Lower leg skin (tissue), 4 donors: ENCODE measurements around the gene PASK. TPM values are rescaled to one million over a fixed set of nuclear protein-coding genes. Genes with fewer than 3 reads are reported as not detected.

ENCODE experiments used
- DNase-seq, 2 donors: peaks; one replicate each; pipeline ENCODE4 v3.0.0-alpha.2; 2019; ENCODE audit warnings: low spot score in 2 of 2
- H3K4me3 ChIP-seq: fragments of 200-600 bp; sonication (generic); 2 replicates; pipeline ENCODE4 v1.5.1; 2017; ENCODE audit warnings: mild to moderate bottlenecking, low read depth; ENCODE audit not compliant: poor library complexity, severe bottlenecking
- POLR2A ChIP-seq, 2 donors: fragments of 450-650 bp; IDR thresholded peaks; one replicate each; pipeline ENCODE4 v1.6.1; 2016 to 2017; ENCODE audit warnings: antibody characterized with exemption in 2 of 2, mild to moderate bottlenecking in 1 of 2, moderate library complexity in 1 of 2
- WGBS, 2 donors: methylation state at CpG; one replicate each; pipeline ENCODE4 v1.1.5; 2018; 5-methylcytosine and 5-hydroxymethylcytosine counted together
- intact Hi-C: fragments of 100-400 bp; cut with DNase I; formaldehyde crosslinking; loops from one replicate; pipeline ENCODE4 v1.15.0; 2023; ENCODE audit warnings: low total_unique reads
- total RNA-seq, 4 donors: library from RNA; depleted of rRNA; stranded (reverse); fragments of >200 nt; gene quantifications; one replicate each; pipeline ENCODE4 v1.1.0, GENCODE V29; 2016
- TF ChIP-seq, protein P1 (sequence below), 3 donors: fragments of 450-650 bp; IDR thresholded peaks; one replicate each; pipeline ENCODE4 v1.5.1; 2016; ENCODE audit warnings: antibody characterized with exemption in 3 of 3, mild to moderate bottlenecking in 3 of 3, moderate library complexity in 2 of 3

Gene PASK
- total RNA-seq, 4 donors from 2014 or later, result 4.8 to 11.9 (median 6.5) TPM

DNA sequence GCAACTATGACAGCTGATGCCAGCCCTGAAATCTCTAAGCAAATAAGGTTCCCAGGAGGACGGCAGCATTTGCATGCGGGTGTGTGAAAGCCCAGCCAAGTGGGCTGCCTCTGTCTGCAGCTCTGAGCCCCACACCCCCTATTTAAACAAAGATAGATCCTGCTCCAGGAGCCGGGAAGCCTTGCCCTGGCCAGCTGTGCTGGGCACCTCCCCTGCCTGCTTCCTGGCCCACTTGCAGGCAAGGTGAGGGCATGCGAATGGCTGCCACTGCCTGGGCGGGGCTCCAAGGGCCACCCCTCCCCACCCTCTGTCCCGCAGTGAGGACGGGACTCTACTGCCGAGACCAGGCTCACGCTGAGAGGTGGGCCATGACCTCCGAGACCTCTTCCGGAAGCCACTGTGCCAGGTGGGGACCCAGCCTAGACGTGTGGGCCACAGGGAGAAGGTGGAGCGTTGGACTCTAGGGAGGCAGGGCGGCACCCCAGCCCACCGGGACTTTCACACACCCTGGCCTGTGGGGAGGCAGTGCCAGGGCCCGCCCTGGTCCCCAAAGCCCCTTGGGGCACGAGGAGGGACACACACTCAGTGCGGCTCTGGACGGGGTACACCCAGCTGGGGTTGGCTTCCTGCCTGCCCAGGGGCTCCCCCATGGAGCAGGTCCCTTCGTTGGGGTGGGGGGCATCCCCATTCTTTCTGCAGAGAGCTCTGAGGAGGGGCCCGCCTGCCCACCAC, 39.3 kb upstream of the PASK start, which contains the start of gene ANO7:
TSS of gene ANO7 (plus strand) at position 317 of the 732 bp plus-strand sequence. CDS start 1,387 bp downstream, outside the sequence.
- DNase-seq, result no peak
- intact Hi-C loops, result no loop called here
- no peak within 1 kb of the TSS for H3K4me3 ChIP-seq
- TF ChIP-seq POLR2A (IDR thresholded peaks at IDR 0.05), result no peak
- TF ChIP-seq, protein P1, sequence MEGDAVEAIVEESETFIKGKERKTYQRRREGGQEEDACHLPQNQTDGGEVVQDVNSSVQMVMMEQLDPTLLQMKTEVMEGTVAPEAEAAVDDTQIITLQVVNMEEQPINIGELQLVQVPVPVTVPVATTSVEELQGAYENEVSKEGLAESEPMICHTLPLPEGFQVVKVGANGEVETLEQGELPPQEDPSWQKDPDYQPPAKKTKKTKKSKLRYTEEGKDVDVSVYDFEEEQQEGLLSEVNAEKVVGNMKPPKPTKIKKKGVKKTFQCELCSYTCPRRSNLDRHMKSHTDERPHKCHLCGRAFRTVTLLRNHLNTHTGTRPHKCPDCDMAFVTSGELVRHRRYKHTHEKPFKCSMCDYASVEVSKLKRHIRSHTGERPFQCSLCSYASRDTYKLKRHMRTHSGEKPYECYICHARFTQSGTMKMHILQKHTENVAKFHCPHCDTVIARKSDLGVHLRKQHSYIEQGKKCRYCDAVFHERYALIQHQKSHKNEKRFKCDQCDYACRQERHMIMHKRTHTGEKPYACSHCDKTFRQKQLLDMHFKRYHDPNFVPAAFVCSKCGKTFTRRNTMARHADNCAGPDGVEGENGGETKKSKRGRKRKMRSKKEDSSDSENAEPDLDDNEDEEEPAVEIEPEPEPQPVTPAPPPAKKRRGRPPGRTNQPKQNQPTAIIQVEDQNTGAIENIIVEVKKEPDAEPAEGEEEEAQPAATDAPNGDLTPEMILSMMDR (IDR thresholded peaks at IDR 0.05), result no peak
- 47 to 56% methylated on average over 9 to 16 of the region's 21 CpGs for WGBS, 2 donors

DNA sequence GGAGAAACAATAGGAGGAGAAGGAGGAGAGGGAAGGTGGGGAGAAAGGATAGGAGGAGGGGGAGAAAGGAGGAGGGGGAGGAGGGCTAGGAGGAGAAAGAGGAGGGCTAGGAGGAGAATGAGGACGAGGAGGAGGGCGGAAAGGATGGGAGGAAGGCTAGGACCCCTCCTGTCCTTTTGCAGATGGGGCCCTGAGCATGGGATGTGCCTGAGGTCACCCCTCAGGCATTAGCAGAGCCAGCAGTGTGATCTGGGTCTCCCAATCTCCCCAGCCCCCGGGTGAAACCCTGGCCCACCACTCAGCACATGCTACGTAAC, 38.6 kb upstream of the PASK start:
- 61 to 62% methylated on average over 4 of the region's 4 CpGs for WGBS, 2 donors
- TF ChIP-seq POLR2A (IDR thresholded peaks at IDR 0.05), result no peak
- TF ChIP-seq, protein P1 (IDR thresholded peaks at IDR 0.05), result no peak
- no peak for DNase-seq
- H3K4me3 ChIP-seq, result no peak overlapping the region
- intact Hi-C loops, result no loop called here

DNA sequence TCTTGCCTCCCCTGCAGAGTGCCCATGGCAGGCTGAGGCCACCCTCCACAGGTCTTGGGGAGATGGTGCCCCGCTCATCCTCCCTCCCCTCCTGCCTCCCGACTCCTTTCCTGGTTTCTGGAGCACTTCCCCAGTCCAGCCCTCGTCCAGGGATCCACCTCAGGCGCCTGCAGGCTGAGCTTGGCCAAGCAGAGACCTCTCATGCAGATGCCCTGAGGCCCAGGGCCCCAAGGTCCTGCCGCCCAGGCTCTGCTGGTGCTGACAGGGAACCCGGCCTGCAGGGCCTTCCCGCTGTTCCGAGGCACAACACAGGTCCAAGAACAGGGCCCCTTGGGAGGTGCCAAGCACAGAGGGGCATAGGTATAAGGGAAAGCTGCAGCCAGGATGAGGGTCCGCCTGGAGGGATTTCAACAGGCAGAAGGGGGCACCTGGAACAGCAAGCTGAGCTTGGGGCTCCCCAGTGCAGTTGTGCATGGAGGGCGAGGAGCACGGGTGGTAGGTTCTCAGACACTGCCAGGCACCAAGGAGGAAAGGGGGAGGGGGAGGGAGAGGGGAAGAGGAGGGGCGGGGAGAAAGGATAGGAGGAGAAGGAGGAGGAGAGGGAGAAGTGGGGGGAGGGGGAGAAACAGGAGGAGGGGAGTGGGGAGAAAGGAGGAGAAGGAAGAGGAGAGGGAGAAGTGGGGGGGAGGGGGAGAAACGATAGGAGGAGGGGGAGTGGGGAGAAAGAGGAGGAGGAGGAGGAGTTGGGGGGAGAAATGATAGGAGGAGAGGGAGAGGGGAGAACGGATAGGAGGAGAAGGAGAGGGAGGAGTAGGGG, 38.0 kb upstream of the PASK start:
- no peak for TF ChIP-seq POLR2A (IDR thresholded peaks at IDR 0.05)
- TF ChIP-seq, protein P1 (IDR thresholded peaks at IDR 0.05), result no peak

DNA sequence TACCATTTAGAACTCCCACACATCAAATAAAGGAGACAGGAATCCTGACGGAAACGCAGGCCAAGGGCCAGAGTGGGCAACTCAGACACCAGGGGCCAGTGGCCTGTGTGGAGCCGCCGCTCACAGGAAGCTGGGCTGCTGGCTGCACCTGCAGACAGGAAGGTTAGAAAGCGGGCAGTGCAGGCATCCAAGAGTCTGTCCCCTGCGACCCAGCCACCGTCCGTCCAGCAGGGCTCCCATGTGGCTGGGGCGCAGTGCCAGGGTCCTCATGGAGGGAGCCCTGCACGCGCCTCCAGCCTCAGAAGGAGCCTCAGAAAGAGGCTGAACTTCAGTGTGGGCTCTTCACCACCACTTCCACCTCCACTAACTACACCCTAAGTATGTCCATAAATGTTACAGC, 36.7 kb upstream of the PASK start:
- no peak overlapping the region for H3K4me3 ChIP-seq
- DNase-seq, result no peak
- 72 to 78% methylated on average over 5 to 11 of the region's 11 CpGs for WGBS, 2 donors
- intact Hi-C loops, result no loop called here
- no peak for TF ChIP-seq POLR2A (IDR thresholded peaks at IDR 0.05)
- TF ChIP-seq, protein P1 (IDR thresholded peaks at IDR 0.05), result no peak

More for the DNA sequence above, 38.0 kb upstream of the PASK start:
- H3K4me3 ChIP-seq, result no peak overlapping the region
- intact Hi-C loops, result no loop called here
- DNase-seq, result no peak
- 53 to 63% methylated on average over 9 to 14 of the region's 14 CpGs for WGBS, 2 donors

DNA sequence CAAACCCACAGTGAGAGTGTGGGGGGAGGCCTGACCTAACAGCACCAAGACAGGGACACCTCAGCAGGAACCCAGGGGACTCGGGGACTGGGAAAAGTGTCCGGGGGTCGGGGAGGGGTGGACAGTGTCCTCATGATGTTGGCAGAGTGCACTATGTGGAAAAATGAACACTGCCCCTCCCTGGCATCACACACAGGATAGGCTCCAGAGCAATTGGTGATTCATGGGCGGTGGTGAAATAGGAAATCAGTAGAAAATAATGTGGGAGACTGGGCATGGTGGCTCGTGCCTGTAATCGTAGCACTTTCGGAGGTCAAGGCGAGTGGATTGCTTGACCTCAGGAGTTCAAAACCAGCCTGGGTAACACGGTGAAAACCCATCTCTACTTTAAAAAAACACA, 35.6 kb upstream of the PASK start:
- WGBS, 2 donors, result 71 to 80% methylated on average over 9 of the region's 9 CpGs
- intact Hi-C loops, result no loop called here
- TF ChIP-seq POLR2A (IDR thresholded peaks at IDR 0.05), result no peak
- TF ChIP-seq, protein P1 (IDR thresholded peaks at IDR 0.05), result no peak
- no peak overlapping the region for H3K4me3 ChIP-seq
- DNase-seq, result no peak
